Caco-2 (cell line): ENCODE measurements around the gene ZFAND6. TPM values are rescaled to one million over a fixed set of nuclear protein-coding genes. Genes with fewer than 3 reads are reported as not detected.

ENCODE experiments used
- BruUV-seq: library from RNA; stranded (reverse); fragments of 400-500 nt; replicated peaks from 2 replicates; lab custom pipeline; 2021; lab: Mats Ljungman, UMichigan
- CTCF ChIA-PET: fragments of 300-600 bp; sonication (Branson Sonifier 250); formaldehyde crosslinking; loops from one replicate; lab custom pipeline; 2022; ENCODE audit warnings: antibody characterized with exemption; lab: Charles Lee
- POLR2A ChIA-PET: fragments of 300-600 bp; sonication (Branson Sonifier 250); formaldehyde crosslinking; loops from one replicate; lab custom pipeline; 2022; ENCODE audit warnings: antibody characterized with exemption; lab: Charles Lee
- DNase-seq, 2 experiments: peaks; one replicate each; pipeline versions ENCODE4 v3.0.0 to v3.0.0-alpha.2; 2020 to 2022
- H3K27me3 ChIP-seq: replicated peaks from 2 replicates; pipeline ENCODE4 v1.6.0; 2011; ENCODE audit warnings: low read length; ENCODE audit not compliant: control insufficient read depth, insufficient read depth
- H3K36me3 ChIP-seq: 2 replicates; pipeline ENCODE4 v1.5.1; 2011; ENCODE audit warnings: low read length; ENCODE audit not compliant: control insufficient read depth, insufficient read depth
- H3K4me1 ChIP-seq: fragments of 250-450 bp; sonication (Bioruptor Pico); 2 replicates; pipeline ENCODE4 v1.5.1; 2020; ENCODE audit warnings: mild to moderate bottlenecking
- H3K4me3 ChIP-seq: 2 replicates; pipeline ENCODE4 v1.5.1; 2011; ENCODE audit warnings: low read depth, mild to moderate bottlenecking, control low read depth, low read length
- H3K9me3 ChIP-seq: fragments of 250-450 bp; sonication (Bioruptor Pico); 2 replicates; pipeline ENCODE4 v1.5.1; 2020; ENCODE audit warnings: mild to moderate bottlenecking, moderate library complexity
- H3K27ac Mint-ChIP-seq: one replicate; pipeline ENCODE4 v1.8.0; 2022; ENCODE audit warnings: mixed read lengths; ENCODE audit not compliant: unreplicated experiment
- H3K27me3 Mint-ChIP-seq: one replicate; pipeline ENCODE4 v1.8.0; 2022; ENCODE audit warnings: mixed read lengths; ENCODE audit not compliant: insufficient read depth, unreplicated experiment
- H3K36me3 Mint-ChIP-seq: one replicate; pipeline ENCODE4 v1.8.0; 2022; ENCODE audit warnings: mild to moderate bottlenecking, mixed read lengths; ENCODE audit not compliant: insufficient read depth, unreplicated experiment
- H3K4me1 Mint-ChIP-seq: one replicate; pipeline ENCODE4 v1.8.0; 2022; ENCODE audit warnings: low read depth, mixed read lengths; ENCODE audit not compliant: unreplicated experiment
- H3K4me3 Mint-ChIP-seq: one replicate; pipeline ENCODE4 v1.8.0; 2022; ENCODE audit warnings: mild to moderate bottlenecking, moderate library complexity, mixed read lengths; ENCODE audit not compliant: unreplicated experiment
- H3K9me3 Mint-ChIP-seq: one replicate; pipeline ENCODE4 v1.8.0; 2022; ENCODE audit warnings: mixed read lengths; ENCODE audit not compliant: unreplicated experiment
- CTCF ChIP-seq, 2 experiments: fragments of 200-600 bp in 1 of 2; IDR thresholded peaks; 1 replicate in 1 of 2; 2 replicates in 1 of 2; pipeline versions ENCODE4 v1.5.1 to v1.8.0; 2011 to 2022; ENCODE audit warnings: antibody characterized with exemption in 1 of 2, control low read depth in 1 of 2, inconsistent platforms in 1 of 2, low read depth in 1 of 2, low read length in 1 of 2, mild to moderate bottlenecking in 1 of 2, moderate library complexity in 1 of 2; ENCODE audit not compliant: insufficient read depth in 1 of 2, severe bottlenecking in 1 of 2, unreplicated experiment in 1 of 2
- intact Hi-C: fragments of 100-400 bp; cut with micrococcal nuclease; formaldehyde crosslinking; loops from one replicate; pipeline ENCODE4 v1.10.0; 2022; ENCODE audit not compliant: unreplicated experiment
- total RNA-seq: library from RNA; stranded (reverse); gene quantifications from 2 replicates; pipeline ENCODE4 v1.2.3, GENCODE V29; 2022

The ZFAND6 gene
- total RNA-seq, 1 experiment from 2014 or later = 40.5 TPM

- no peaks in the 10 kb centered on the region for H3K9me3 Mint-ChIP-seq
- no peak overlapping the region for H3K27ac Mint-ChIP-seq
- no peaks in the 10 kb centered on the region for H3K9me3 ChIP-seq
- DNase-seq = no peak
- no peaks in the 10 kb centered on the region for H3K27me3 Mint-ChIP-seq
- POLR2A ChIA-PET = no interaction called here
- CTCF ChIA-PET = interaction anchor here (1.0 kb wide), 1 partner anchor 111 kb away, joined by 3 read pairs; no protein-coding TSS in a partner anchor
- no TSS peak for BruUV-seq
- intact Hi-C loops = loop anchor here (2.0 to 10.0 kb wide), 4 partner anchors 113 to 789 kb away; partner anchors contain the start of genes MTHFS and ZFAND6
- peaks cover 2% of the 10 kb centered on the region for H3K36me3 ChIP-seq
- no peaks in the 10 kb centered on the region for H3K36me3 Mint-ChIP-seq
- no peaks in the 10 kb centered on the region for H3K27me3 ChIP-seq
- no peak overlapping the region for H3K4me3 Mint-ChIP-seq
- H3K4me3 ChIP-seq = no peak overlapping the region
- H3K4me1 ChIP-seq = no peaks in the 10 kb centered on the region
- TF ChIP-seq CTCF (IDR thresholded peaks at IDR 0.05; ENCODE audit: insufficient read depth in 1 of 2, low read depth in 1 of 2, low read length in 1 of 2, severe bottlenecking in 1 of 2, unreplicated experiment in 1 of 2) = no peak
- no peaks in the 10 kb centered on the region for H3K4me1 Mint-ChIP-seq
Measured at GRCh38 chr15:80171787-80172186, 112.3 kb downstream of the ZFAND6 start.

DNA sequence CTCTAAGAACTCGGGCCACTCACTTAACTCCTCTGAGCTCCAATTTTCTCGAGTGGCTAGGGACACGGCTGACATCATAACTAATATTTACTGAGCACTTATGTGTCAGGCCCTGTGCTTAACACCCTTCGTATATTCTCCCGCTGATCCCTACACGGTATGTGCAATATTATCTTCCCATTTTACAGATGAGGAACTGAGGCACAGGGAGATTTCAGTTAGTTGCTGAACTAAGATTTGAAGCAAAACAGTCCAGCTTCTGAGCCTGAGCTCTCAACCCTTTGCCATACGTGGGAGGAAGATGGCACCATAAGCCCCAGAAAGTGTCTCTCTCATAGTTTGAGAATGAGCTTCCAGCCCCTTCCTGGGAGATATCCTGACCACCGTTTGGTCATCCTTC is 112.9 kb downstream of the ZFAND6 start:
- intact Hi-C loops = loop anchor here (2.0 to 10.0 kb wide), 4 partner anchors 114 to 790 kb away; partner anchors contain the start of genes MTHFS and ZFAND6

More for the DNA sequence above, 112.9 kb downstream of the ZFAND6 start:
- DNase-seq = no peak
- H3K4me3 Mint-ChIP-seq = no peak overlapping the region
- no peaks in the 10 kb centered on the region for H3K27me3 Mint-ChIP-seq
- H3K4me3 ChIP-seq = no peak overlapping the region
- TF ChIP-seq CTCF (IDR thresholded peaks at IDR 0.05; ENCODE audit: insufficient read depth in 1 of 2, low read depth in 1 of 2, low read length in 1 of 2, severe bottlenecking in 1 of 2, unreplicated experiment in 1 of 2) = no peak
- POLR2A ChIA-PET = no interaction called here
- no peaks in the 10 kb centered on the region for H3K9me3 Mint-ChIP-seq
- H3K4me1 ChIP-seq = no peaks in the 10 kb centered on the region
- no peaks in the 10 kb centered on the region for H3K9me3 ChIP-seq
- no peaks in the 10 kb centered on the region for H3K4me1 Mint-ChIP-seq
- peaks cover 2% of the 10 kb centered on the region for H3K36me3 ChIP-seq
- no peaks in the 10 kb centered on the region for H3K36me3 Mint-ChIP-seq
- CTCF ChIA-PET = interaction anchor here (1.0 to 1.3 kb wide), 2 partner anchors 20 to 111 kb away, joined by 3 to 6 read pairs; partner anchors contain the start of gene FAH
- no peak overlapping the region for H3K27ac Mint-ChIP-seq
- no TSS peak for BruUV-seq
- H3K27me3 ChIP-seq = no peaks in the 10 kb centered on the region
